ENCODE measurements around the gene GFI1B. TPM values are rescaled to one million over a fixed set of nuclear protein-coding genes. Genes with fewer than 3 reads are reported as not detected.
A peak's percentile ranks its signal among the peaks of the same experiment; 100 is the strongest.

The GFI1B gene
- total and polyA plus RNA-seq, 4 donors: 0.30 to 1.1 (median 0.46) TPM

- DNase-seq (ENCODE audit: low read depth in 4 of 6, low spot score in 6 of 6): no peak
- peaks cover 11% of the 10 kb centered on the region for H3K4me1 ChIP-seq (ENCODE audit: control insufficient read depth, insufficient read depth, low read length)
- H3K27ac ChIP-seq (ENCODE audit: low read depth, low read length): peak overlapping the region; percentile 100
- peaks cover 2% of the 10 kb centered on the region for H3K36me3 ChIP-seq (ENCODE audit: control insufficient read depth, insufficient read depth, low read length)
- H3K4me3 ChIP-seq (ENCODE audit: low read depth, low read length): peak overlapping the region; percentile 97
- 66% methylated on average over 19 of the region's 23 CpGs for WGBS (ENCODE audit: insufficient coverage)
- no peaks in the 10 kb centered on the region for H3K27me3 ChIP-seq (ENCODE audit: control insufficient read depth, insufficient read depth, low read length)
- H3K9me3 ChIP-seq (ENCODE audit: control insufficient read depth, insufficient read depth, low read length): no peaks in the 10 kb centered on the region
These were observed 33.0 kb upstream of the GFI1B start for GRCh38 chr9:132945186-132946130.

GRCh38 chr9:132946211-132946610 lies 32.3 kb upstream of the GFI1B start:
- peaks cover 11% of the 10 kb centered on the region for H3K4me1 ChIP-seq (ENCODE audit: control insufficient read depth, insufficient read depth, low read length)
- H3K27me3 ChIP-seq (ENCODE audit: control insufficient read depth, insufficient read depth, low read length): no peaks in the 10 kb centered on the region
- H3K9me3 ChIP-seq (ENCODE audit: control insufficient read depth, insufficient read depth, low read length): no peaks in the 10 kb centered on the region
- no CpG with 5 or more reads among the region's 3 CpGs for WGBS (ENCODE audit: insufficient coverage)
- H3K36me3 ChIP-seq (ENCODE audit: control insufficient read depth, insufficient read depth, low read length): peaks cover 2% of the 10 kb centered on the region
- H3K27ac ChIP-seq (ENCODE audit: low read depth, low read length): no peak overlapping the region
- DNase-seq (ENCODE audit: low read depth in 4 of 6, low spot score in 6 of 6): no peak
- H3K4me3 ChIP-seq (ENCODE audit: low read depth, low read length): no peak overlapping the region

GRCh38 chr9:132946631-132947295 lies 31.7 kb upstream of the GFI1B start:
- H3K27ac ChIP-seq (ENCODE audit: low read depth, low read length): no peak overlapping the region
- no peaks in the 10 kb centered on the region for H3K27me3 ChIP-seq (ENCODE audit: control insufficient read depth, insufficient read depth, low read length)
- DNase-seq (ENCODE audit: low read depth in 4 of 6, low spot score in 6 of 6): no peak

GRCh38 chr9:132947756-132948155 lies 30.7 kb upstream of the GFI1B start:
- no peak overlapping the region for H3K27ac ChIP-seq (ENCODE audit: low read depth, low read length)
- H3K4me3 ChIP-seq (ENCODE audit: low read depth, low read length): no peak overlapping the region
- no peaks in the 10 kb centered on the region for H3K9me3 ChIP-seq (ENCODE audit: control insufficient read depth, insufficient read depth, low read length)
- DNase-seq (ENCODE audit: low read depth in 4 of 6, low spot score in 6 of 6): no peak
- H3K27me3 ChIP-seq (ENCODE audit: control insufficient read depth, insufficient read depth, low read length): no peaks in the 10 kb centered on the region
- WGBS (ENCODE audit: insufficient coverage): 90% methylated on average over 6 of the region's 8 CpGs
- H3K36me3 ChIP-seq (ENCODE audit: control insufficient read depth, insufficient read depth, low read length): peaks cover 2% of the 10 kb centered on the region
- peaks cover 11% of the 10 kb centered on the region for H3K4me1 ChIP-seq (ENCODE audit: control insufficient read depth, insufficient read depth, low read length)

More at GRCh38 chr9:132946631-132947295, 31.7 kb upstream of the GFI1B start:
- H3K4me1 ChIP-seq (ENCODE audit: control insufficient read depth, insufficient read depth, low read length): peaks cover 11% of the 10 kb centered on the region
- 71% methylated on average over 6 of the region's 7 CpGs for WGBS (ENCODE audit: insufficient coverage)
- no peak overlapping the region for H3K4me3 ChIP-seq (ENCODE audit: low read depth, low read length)
- peaks cover 2% of the 10 kb centered on the region for H3K36me3 ChIP-seq (ENCODE audit: control insufficient read depth, insufficient read depth, low read length)
- no peaks in the 10 kb centered on the region for H3K9me3 ChIP-seq (ENCODE audit: control insufficient read depth, insufficient read depth, low read length)

- Histone ChIP-seq H3K27ac (ENCODE audit: low read depth, low read length) (no peak overlapping the region), H3K4me1 (ENCODE audit: control insufficient read depth, insufficient read depth, low read length) (peaks cover 9% of the 10 kb centered on the region), H3K9me3 (ENCODE audit: control insufficient read depth, insufficient read depth, low read length) (no peaks in the 10 kb centered on the region), H3K27me3 (ENCODE audit: control insufficient read depth, insufficient read depth, low read length) (no peaks in the 10 kb centered on the region), H3K4me3 (ENCODE audit: low read depth, low read length) (no peak overlapping the region), H3K36me3 (ENCODE audit: control insufficient read depth, insufficient read depth, low read length) (peaks cover 2% of the 10 kb centered on the region)
- WGBS (ENCODE audit: insufficient coverage): 77% methylated on average over 13 of the region's 18 CpGs
- no peak for DNase-seq (ENCODE audit: low read depth in 4 of 6, low spot score in 6 of 6)
These were observed 29.9 kb upstream of the GFI1B start for GRCh38 chr9:132948482-132949050.

GRCh38 chr9:132949709-132950108 lies 28.8 kb upstream of the GFI1B start:
- H3K27ac ChIP-seq (ENCODE audit: low read depth, low read length): no peak overlapping the region
- WGBS (ENCODE audit: insufficient coverage): 88% methylated on average over 2 of the region's 4 CpGs
- no peaks in the 10 kb centered on the region for H3K27me3 ChIP-seq (ENCODE audit: control insufficient read depth, insufficient read depth, low read length)
- no peaks in the 10 kb centered on the region for H3K9me3 ChIP-seq (ENCODE audit: control insufficient read depth, insufficient read depth, low read length)
- no peaks in the 10 kb centered on the region for H3K36me3 ChIP-seq (ENCODE audit: control insufficient read depth, insufficient read depth, low read length)
- H3K4me1 ChIP-seq (ENCODE audit: control insufficient read depth, insufficient read depth, low read length): peaks cover 3% of the 10 kb centered on the region
- no peak for DNase-seq (ENCODE audit: low read depth in 4 of 6, low spot score in 6 of 6)
- H3K4me3 ChIP-seq (ENCODE audit: low read depth, low read length): no peak overlapping the region

GRCh38 chr9:132955123-132955522 lies 23.4 kb upstream of the GFI1B start:
- no peak overlapping the region for H3K27ac ChIP-seq (ENCODE audit: low read depth, low read length)
- H3K27me3 ChIP-seq (ENCODE audit: control insufficient read depth, insufficient read depth, low read length): no peaks in the 10 kb centered on the region
- no peaks in the 10 kb centered on the region for H3K4me1 ChIP-seq (ENCODE audit: control insufficient read depth, insufficient read depth, low read length)
- WGBS (ENCODE audit: insufficient coverage): 67% methylated on average over 1 of the region's 2 CpGs
- H3K36me3 ChIP-seq (ENCODE audit: control insufficient read depth, insufficient read depth, low read length): no peaks in the 10 kb centered on the region
- H3K9me3 ChIP-seq (ENCODE audit: control insufficient read depth, insufficient read depth, low read length): no peaks in the 10 kb centered on the region
- no peak overlapping the region for H3K4me3 ChIP-seq (ENCODE audit: low read depth, low read length)
- DNase-seq (ENCODE audit: low read depth in 4 of 6, low spot score in 6 of 6): no peak

GRCh38 chr9:132955768-132956167 lies 22.7 kb upstream of the GFI1B start:
- H3K27me3 ChIP-seq (ENCODE audit: control insufficient read depth, insufficient read depth, low read length): no peaks in the 10 kb centered on the region
- no peak overlapping the region for H3K27ac ChIP-seq (ENCODE audit: low read depth, low read length)
- no peaks in the 10 kb centered on the region for H3K9me3 ChIP-seq (ENCODE audit: control insufficient read depth, insufficient read depth, low read length)
- H3K36me3 ChIP-seq (ENCODE audit: control insufficient read depth, insufficient read depth, low read length): no peaks in the 10 kb centered on the region
- H3K4me3 ChIP-seq (ENCODE audit: low read depth, low read length): no peak overlapping the region
- WGBS (ENCODE audit: insufficient coverage): 88% methylated on average over 1 of the region's 2 CpGs
- DNase-seq (ENCODE audit: low read depth in 4 of 6, low spot score in 6 of 6): no peak
- H3K4me1 ChIP-seq (ENCODE audit: control insufficient read depth, insufficient read depth, low read length): no peaks in the 10 kb centered on the region

- H3K4me3 ChIP-seq (ENCODE audit: low read depth, low read length): no peak overlapping the region
- no peaks in the 10 kb centered on the region for H3K36me3 ChIP-seq (ENCODE audit: control insufficient read depth, insufficient read depth, low read length)
- no peak for DNase-seq (ENCODE audit: low read depth in 4 of 6, low spot score in 6 of 6)
- WGBS (ENCODE audit: insufficient coverage): 84% methylated on average over 4 of the region's 6 CpGs
- no peaks in the 10 kb centered on the region for H3K27me3 ChIP-seq (ENCODE audit: control insufficient read depth, insufficient read depth, low read length)
- H3K4me1 ChIP-seq (ENCODE audit: control insufficient read depth, insufficient read depth, low read length): no peaks in the 10 kb centered on the region
- H3K9me3 ChIP-seq (ENCODE audit: control insufficient read depth, insufficient read depth, low read length): no peaks in the 10 kb centered on the region
- no peak overlapping the region for H3K27ac ChIP-seq (ENCODE audit: low read depth, low read length)
These were observed 20.7 kb upstream of the GFI1B start for GRCh38 chr9:132957805-132958204.
